Measurements from ENCODE around the gene DHX30. TPM values are rescaled to one million over a fixed set of nuclear protein-coding genes. Genes with fewer than 3 reads are reported as not detected.

The DHX30 gene
- total RNA-seq, 1 donor from 2014 or later: 50.0 TPM

GRCh38 chr3:47891613-47892005 is 88.7 kb downstream of the DHX30 start:
- H3K9me3 ChIP-seq (ENCODE audit: insufficient read depth, low read depth, low read length): no peaks in the 10 kb centered on the region
- no peak overlapping the region for H3K27ac ChIP-seq (ENCODE audit: low read depth, low read length)
- peaks cover 24% of the 10 kb centered on the region for H3K4me1 Mint-ChIP-seq (ENCODE audit: low read depth, unreplicated experiment)
- DNase-seq (ENCODE audit: low read depth) (no peak), FAIRE-seq (no peak)
- no peaks in the 10 kb centered on the region for H3K4me1 ChIP-seq (ENCODE audit: insufficient read depth, low read length)
- H3K4me3 ChIP-seq (ENCODE audit: insufficient read depth, low read depth, low read length): no peak overlapping the region
- H3K36me3 Mint-ChIP-seq (ENCODE audit: low read depth, unreplicated experiment): peaks cover 42% of the 10 kb centered on the region
- H2AFZ ChIP-seq (ENCODE audit: low read depth, low read length): no peak overlapping the region
- TF ChIP-seq CTCF (IDR thresholded peaks at IDR 0.05; ENCODE audit: insufficient read depth, low read depth, low read length) (no peak), EZH2 (IDR thresholded peaks at IDR 0.05; ENCODE audit: insufficient read depth, low read length) (no peak)
- no peak overlapping the region for H3K4me2 ChIP-seq (ENCODE audit: low read length)
- peaks cover 22% of the 10 kb centered on the region for H3K79me2 ChIP-seq (ENCODE audit: insufficient read depth, low read length)
- H3K36me3 ChIP-seq (ENCODE audit: insufficient read depth, low read length): peaks cover 32% of the 10 kb centered on the region
- H3K4me3 Mint-ChIP-seq (ENCODE audit: unreplicated experiment): no peak overlapping the region
- H3K27me3 ChIP-seq (ENCODE audit: insufficient read depth, low read length): no peaks in the 10 kb centered on the region
- peaks cover 2% of the 10 kb centered on the region for H3K9me3 Mint-ChIP-seq (ENCODE audit: unreplicated experiment)
- H3K9ac ChIP-seq (ENCODE audit: low read length): no peak overlapping the region
- no peaks in the 10 kb centered on the region for H3K27me3 Mint-ChIP-seq (ENCODE audit: low read depth, unreplicated experiment)
- no peak overlapping the region for H3K27ac Mint-ChIP-seq (ENCODE audit: unreplicated experiment)
- H4K20me1 ChIP-seq (ENCODE audit: insufficient read depth, low read length): peaks cover 58% of the 10 kb centered on the region

DNA sequence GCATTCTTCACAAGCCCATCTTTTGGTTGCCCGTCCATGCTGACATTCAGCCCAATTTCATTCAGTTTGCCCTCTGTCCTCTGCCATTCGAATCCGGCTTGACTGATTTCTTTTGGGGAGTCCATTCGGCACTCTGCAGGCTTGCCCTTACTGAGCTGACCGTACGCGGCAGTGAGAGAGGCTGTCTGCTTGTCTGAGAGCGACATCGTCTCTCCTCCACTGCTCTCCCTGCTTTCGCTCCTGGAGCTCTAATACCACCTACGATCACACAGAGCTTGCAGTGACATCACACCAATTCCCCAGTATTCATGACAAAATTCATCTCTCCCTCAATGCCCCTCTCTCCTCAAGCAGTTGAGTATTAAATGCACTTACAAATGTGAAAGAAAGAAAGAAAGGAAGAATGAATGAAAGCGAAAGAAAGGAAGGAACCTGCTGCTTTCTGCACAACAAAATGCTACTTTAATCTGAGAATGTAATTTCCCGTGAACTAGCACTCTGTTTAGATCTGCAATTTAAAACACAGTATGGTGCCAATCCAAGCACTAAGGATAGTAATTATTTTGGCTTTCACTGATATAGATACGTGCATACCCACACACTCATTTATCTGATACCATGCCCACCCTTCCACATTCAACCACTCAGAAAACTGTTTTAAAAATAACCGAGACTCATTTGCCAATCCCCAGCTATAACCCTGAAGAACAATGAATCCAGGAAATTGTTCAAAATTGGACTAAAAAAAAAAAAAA is 89.5 kb downstream of the DHX30 start:
- Histone ChIP-seq H3K36me3 (ENCODE audit: insufficient read depth, low read length) (peaks cover 34% of the 10 kb centered on the region), H3K4me2 (ENCODE audit: low read length) (peak overlapping the region; percentile 63), H4K20me1 (ENCODE audit: insufficient read depth, low read length) (peaks cover 56% of the 10 kb centered on the region), H3K79me2 (ENCODE audit: insufficient read depth, low read length) (peaks cover 24% of the 10 kb centered on the region), H3K27ac (ENCODE audit: low read depth, low read length) (no peak overlapping the region), H3K4me1 (ENCODE audit: insufficient read depth, low read length) (no peaks in the 10 kb centered on the region), H3K9ac (ENCODE audit: low read length) (peak overlapping the region; percentile 9), H3K4me3 (ENCODE audit: insufficient read depth, low read depth, low read length) (no peak overlapping the region), H3K9me3 (ENCODE audit: insufficient read depth, low read depth, low read length) (no peaks in the 10 kb centered on the region), H3K27me3 (ENCODE audit: insufficient read depth, low read length) (no peaks in the 10 kb centered on the region), H2AFZ (ENCODE audit: low read depth, low read length) (no peak overlapping the region)
- Mint-ChIP-seq H3K27me3 (ENCODE audit: low read depth, unreplicated experiment) (no peaks in the 10 kb centered on the region), H3K9me3 (ENCODE audit: unreplicated experiment) (peaks cover 1% of the 10 kb centered on the region), H3K4me1 (ENCODE audit: low read depth, unreplicated experiment) (peaks cover 24% of the 10 kb centered on the region), H3K27ac (ENCODE audit: unreplicated experiment) (no peak overlapping the region), H3K36me3 (ENCODE audit: low read depth, unreplicated experiment) (peaks cover 45% of the 10 kb centered on the region), H3K4me3 (ENCODE audit: unreplicated experiment) (no peak overlapping the region)
- no peak for FAIRE-seq
- TF ChIP-seq EZH2 (IDR thresholded peaks at IDR 0.05; ENCODE audit: insufficient read depth, low read length) (no peak), CTCF (IDR thresholded peaks at IDR 0.05; ENCODE audit: insufficient read depth, low read depth, low read length) (no peak)
- no peak for DNase-seq (ENCODE audit: low read depth)

GRCh38 chr3:47895241-47895640 is 92.3 kb downstream of the DHX30 start:
- DNase-seq (ENCODE audit: low read depth): no peak
- H3K4me2 ChIP-seq (ENCODE audit: low read length): no peak overlapping the region
- no peaks in the 10 kb centered on the region for H3K4me1 ChIP-seq (ENCODE audit: insufficient read depth, low read length)
- no peak for FAIRE-seq
- H3K36me3 ChIP-seq (ENCODE audit: insufficient read depth, low read length): peaks cover 36% of the 10 kb centered on the region
- H3K79me2 ChIP-seq (ENCODE audit: insufficient read depth, low read length): peaks cover 27% of the 10 kb centered on the region
- H3K4me1 Mint-ChIP-seq (ENCODE audit: low read depth, unreplicated experiment): peaks cover 18% of the 10 kb centered on the region
- H3K27me3 ChIP-seq (ENCODE audit: insufficient read depth, low read length): no peaks in the 10 kb centered on the region
- peaks cover 61% of the 10 kb centered on the region for H4K20me1 ChIP-seq (ENCODE audit: insufficient read depth, low read length)
- no peak overlapping the region for H3K9ac ChIP-seq (ENCODE audit: low read length)
- H3K27ac ChIP-seq (ENCODE audit: low read depth, low read length): no peak overlapping the region
- peaks cover 33% of the 10 kb centered on the region for H3K36me3 Mint-ChIP-seq (ENCODE audit: low read depth, unreplicated experiment)
- no peak overlapping the region for H3K4me3 Mint-ChIP-seq (ENCODE audit: unreplicated experiment)
- H3K27me3 Mint-ChIP-seq (ENCODE audit: low read depth, unreplicated experiment): no peaks in the 10 kb centered on the region
- TF ChIP-seq CTCF (IDR thresholded peaks at IDR 0.05; ENCODE audit: insufficient read depth, low read depth, low read length) (no peak), EZH2 (IDR thresholded peaks at IDR 0.05; ENCODE audit: insufficient read depth, low read length) (no peak)
- no peak overlapping the region for H3K4me3 ChIP-seq (ENCODE audit: insufficient read depth, low read depth, low read length)
- peaks cover 1% of the 10 kb centered on the region for H3K9me3 Mint-ChIP-seq (ENCODE audit: unreplicated experiment)
- H2AFZ ChIP-seq (ENCODE audit: low read depth, low read length): no peak overlapping the region
- H3K9me3 ChIP-seq (ENCODE audit: insufficient read depth, low read depth, low read length): no peaks in the 10 kb centered on the region
- H3K27ac Mint-ChIP-seq (ENCODE audit: unreplicated experiment): no peak overlapping the region

Measured in astrocyte (in vitro differentiated cells and primary cell).